IPS DF 6.9 (cell line): ENCODE results near the gene DBNDD2.

ENCODE experiments used
- DNase-seq: peaks from one replicate; pipeline ENCODE4 v3.0.0-alpha.2; 2013; ENCODE audit warnings: low read depth, low spot score
- H3K27ac ChIP-seq: one replicate; pipeline ENCODE4 v1.5.1; 2013; ENCODE audit warnings: low read length, control low read depth
- H3K27me3 ChIP-seq: 2 replicates; pipeline ENCODE4 v1.6.1; 2013; ENCODE audit warnings: mild to moderate bottlenecking, low read length; ENCODE audit not compliant: control insufficient read depth, insufficient read depth
- H3K36me3 ChIP-seq: 2 replicates; pipeline ENCODE4 v1.6.1; 2013; ENCODE audit warnings: low read length; ENCODE audit not compliant: control insufficient read depth, insufficient read depth
- H3K4me1 ChIP-seq: 2 replicates; pipeline ENCODE4 v1.6.1; 2013; ENCODE audit warnings: low read length; ENCODE audit not compliant: control insufficient read depth, insufficient read depth
- H3K4me3 ChIP-seq: 2 replicates; pipeline ENCODE4 v1.5.1; 2013; ENCODE audit warnings: mild to moderate bottlenecking, low read length
- H3K9me3 ChIP-seq: 2 replicates; pipeline ENCODE4 v1.6.1; 2013; ENCODE audit warnings: low read length, inconsistent platforms; ENCODE audit not compliant: control insufficient read depth, insufficient read depth
- WGBS: extraction: QIAGEN DNeasy Blood & Tissue Kit; methylation state at CpG from one replicate; pipeline ENCODE4 v1.1.7; 2013; ENCODE audit warnings: mixed read lengths, missing lambda C conversion rate; ENCODE audit not compliant: insufficient read length, insufficient coverage; 5-methylcytosine and 5-hydroxymethylcytosine counted together

The DBNDD2 gene

GRCh38 chr20:45449528-45449927, 41.4 kb downstream of the DBNDD2 start:
- H3K4me3 ChIP-seq: no peak overlapping the region
- no peaks in the 10 kb centered on the region for H3K27me3 ChIP-seq
- WGBS: no CpG with 5 or more reads among the region's 3 CpGs
- H3K4me1 ChIP-seq: no peaks in the 10 kb centered on the region
- no peak overlapping the region for H3K27ac ChIP-seq
- no peaks in the 10 kb centered on the region for H3K36me3 ChIP-seq
- DNase-seq: no peak
- no peaks in the 10 kb centered on the region for H3K9me3 ChIP-seq

DNA sequence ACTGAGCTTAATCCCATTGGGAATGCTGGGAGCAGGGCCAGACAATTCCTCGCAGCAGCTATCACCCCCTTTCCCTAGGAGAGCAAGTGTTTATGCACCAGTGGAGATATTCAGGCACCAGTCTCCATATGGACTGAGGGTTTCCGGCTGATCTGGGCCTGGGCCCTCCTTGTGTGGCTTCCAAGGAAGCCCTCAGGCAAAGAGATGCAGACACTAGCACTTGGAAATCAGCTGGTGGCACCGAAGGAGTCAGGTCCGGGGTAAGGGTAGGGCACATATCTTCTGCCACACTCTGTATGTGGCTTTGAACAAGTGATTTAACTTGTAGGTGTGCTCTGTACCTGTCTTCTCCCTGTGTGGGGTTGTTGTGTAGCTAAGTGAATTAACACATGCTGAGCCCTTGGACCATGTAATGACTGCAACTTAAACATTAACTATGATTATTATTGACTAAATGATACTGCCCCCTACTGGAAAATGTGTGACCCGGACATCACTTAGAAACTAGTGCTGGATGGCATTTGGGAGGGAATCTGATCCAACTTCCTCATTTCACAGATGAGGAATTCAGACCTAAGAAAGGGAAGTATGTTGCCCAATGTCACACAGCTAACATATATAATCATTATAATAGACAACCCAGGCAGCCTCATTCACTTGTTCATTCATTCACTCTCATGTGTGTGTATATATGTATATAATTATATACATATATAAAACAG, 42.2 kb downstream of the DBNDD2 start:
- Histone ChIP-seq H3K9me3 (no peaks in the 10 kb centered on the region), H3K4me1 (no peaks in the 10 kb centered on the region), H3K36me3 (no peaks in the 10 kb centered on the region), H3K27ac (no peak overlapping the region), H3K27me3 (no peaks in the 10 kb centered on the region), H3K4me3 (no peak overlapping the region)
- no CpG with 5 or more reads among the region's 5 CpGs for WGBS
- no peak for DNase-seq

DNA sequence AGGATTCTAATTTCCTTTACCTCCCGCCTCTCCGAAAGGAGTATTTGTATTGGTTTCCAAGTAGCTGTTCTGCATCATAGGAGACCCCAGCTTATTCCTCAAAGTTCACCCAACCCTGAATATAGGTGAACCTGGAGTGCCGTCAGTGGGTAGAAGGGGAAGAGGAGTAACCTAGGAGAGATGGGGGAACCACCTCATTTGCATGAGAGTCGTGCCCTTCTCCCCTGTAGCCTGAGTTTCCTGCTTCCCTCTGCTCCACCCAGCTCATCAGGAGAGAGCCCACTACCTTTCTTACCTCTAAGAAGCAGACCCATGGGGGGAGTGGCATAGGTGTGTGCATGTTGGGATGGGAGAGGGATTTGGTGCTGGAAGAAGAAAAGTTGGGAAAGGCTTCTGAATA, 44.1 kb downstream of the DBNDD2 start:
- H3K36me3 ChIP-seq: no peaks in the 10 kb centered on the region
- WGBS: no CpG with 5 or more reads among the region's 4 CpGs
- no peaks in the 10 kb centered on the region for H3K27me3 ChIP-seq

DNA sequence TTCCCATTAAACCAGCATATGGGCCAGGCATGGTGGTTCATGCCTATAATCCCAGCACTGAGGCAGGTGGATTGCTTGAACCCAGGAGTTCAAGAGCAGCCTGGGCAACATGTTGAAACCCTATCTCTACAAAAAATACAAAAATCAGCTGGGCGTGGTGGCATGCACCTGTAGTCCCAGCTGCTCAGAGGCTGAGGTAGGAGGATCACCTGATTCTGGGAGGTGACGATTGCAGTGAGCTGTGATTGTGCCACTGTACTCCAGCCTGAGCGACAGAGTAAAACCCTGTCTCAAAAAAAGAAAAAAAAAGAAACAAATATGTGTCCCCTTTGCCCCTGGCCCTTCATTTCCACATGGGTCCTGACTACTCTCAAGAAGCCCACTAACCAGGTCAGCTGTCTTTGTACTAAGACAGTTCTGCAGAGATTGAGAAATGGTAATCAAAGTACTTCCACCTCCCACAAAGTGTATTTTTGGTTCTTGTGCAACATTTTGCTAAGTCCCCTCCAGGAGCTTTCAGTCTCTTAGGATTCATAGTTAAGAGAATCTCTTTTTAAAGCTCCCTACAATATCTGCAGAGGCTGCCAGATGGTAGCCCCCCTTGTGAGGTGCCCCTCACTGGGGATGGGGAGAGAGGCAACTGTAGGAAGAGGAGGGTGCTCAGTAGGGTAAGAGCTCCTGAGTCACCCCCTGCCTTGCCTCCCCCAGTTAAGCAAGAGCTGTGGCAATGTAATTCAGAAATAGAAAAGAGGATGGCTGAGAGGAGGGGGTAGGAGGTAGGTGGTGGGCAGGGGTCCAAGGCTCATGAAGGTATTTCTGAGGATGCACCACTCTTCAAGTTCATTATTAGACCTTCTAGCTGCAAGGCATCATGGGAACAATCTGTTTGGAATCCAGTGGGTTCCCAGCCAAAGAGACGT, 44.9 kb downstream of the DBNDD2 start:
- no peaks in the 10 kb centered on the region for H3K9me3 ChIP-seq
- WGBS: no CpG with 5 or more reads among the region's 4 CpGs

More for the DNA sequence above, 44.1 kb downstream of the DBNDD2 start:
- Histone ChIP-seq H3K4me3 (no peak overlapping the region), H3K4me1 (no peaks in the 10 kb centered on the region), H3K9me3 (no peaks in the 10 kb centered on the region), H3K27ac (no peak overlapping the region)
- DNase-seq: no peak

DNA sequence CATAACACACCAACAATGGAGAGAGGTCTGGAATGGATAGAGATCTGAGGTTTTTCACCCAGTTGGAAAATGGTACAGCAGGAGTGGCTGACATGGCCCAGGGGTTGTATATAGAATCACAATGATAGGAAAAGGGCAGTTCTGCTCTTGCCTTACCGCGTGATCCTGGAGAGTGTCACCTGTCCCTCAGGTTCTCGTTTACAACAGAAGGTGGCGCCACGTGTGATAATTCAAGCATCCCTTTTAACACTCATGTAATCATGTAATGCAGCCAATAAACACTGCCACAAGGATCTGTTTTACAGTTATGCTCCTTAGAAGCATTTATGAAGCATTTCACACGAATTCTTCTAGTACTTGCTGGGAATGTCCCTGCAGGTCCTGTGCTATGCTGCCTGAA, 48.5 kb downstream of the DBNDD2 start:
- H3K4me3 ChIP-seq: no peak overlapping the region
- DNase-seq: no peak
- H3K9me3 ChIP-seq: no peaks in the 10 kb centered on the region
- H3K27me3 ChIP-seq: no peaks in the 10 kb centered on the region
- no peaks in the 10 kb centered on the region for H3K4me1 ChIP-seq
- H3K27ac ChIP-seq: no peak overlapping the region
- no peaks in the 10 kb centered on the region for H3K36me3 ChIP-seq
- no CpG with 5 or more reads among the region's 6 CpGs for whole genome bisulfite sequencing

More for the DNA sequence above, 44.9 kb downstream of the DBNDD2 start:
- Histone ChIP-seq H3K4me3 (no peak overlapping the region), H3K4me1 (no peaks in the 10 kb centered on the region), H3K27ac (no peak overlapping the region), H3K27me3 (no peaks in the 10 kb centered on the region), H3K36me3 (no peaks in the 10 kb centered on the region)
- DNase-seq: no peak

DNA sequence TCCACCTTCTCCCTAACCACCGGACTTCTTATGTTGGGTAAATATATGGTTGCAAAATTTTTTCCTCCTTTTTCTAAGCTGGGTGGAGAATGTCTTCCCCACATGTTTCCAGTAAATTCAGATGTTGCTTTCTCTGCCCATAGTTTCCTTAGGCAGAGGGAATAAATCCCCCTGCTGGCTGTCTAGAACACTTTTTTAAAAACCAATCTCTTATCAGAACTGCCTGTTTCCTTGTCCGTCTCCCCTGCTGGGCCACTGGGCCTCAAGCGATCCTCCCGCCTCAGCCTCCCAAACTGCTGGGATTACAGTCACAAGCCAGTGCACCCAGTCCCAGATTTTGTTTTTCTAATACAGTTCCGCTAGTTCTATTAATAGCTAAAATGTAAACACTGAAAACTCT, 51.5 kb downstream of the DBNDD2 start:
- Histone ChIP-seq H3K4me3 (no peak overlapping the region), H3K27me3 (no peaks in the 10 kb centered on the region), H3K9me3 (no peaks in the 10 kb centered on the region), H3K4me1 (no peaks in the 10 kb centered on the region), H3K27ac (no peak overlapping the region), H3K36me3 (no peaks in the 10 kb centered on the region)
- no CpG with 5 or more reads among the region's 5 CpGs for WGBS
- no peak for DNase-seq
